ENCODE measurements around the gene IPO4. TPM values are rescaled to one million over a fixed set of nuclear protein-coding genes. Genes with fewer than 3 reads are reported as not detected.

The IPO4 gene
- polyA plus RNA-seq, 1 donor (not counting 4 experiments of a cell fraction or from before 2014, with no cell fraction given) = 18.6 TPM

- Histone ChIP-seq H3K27me3 (ENCODE audit: control insufficient read depth, extremely low read depth, insufficient read depth, low read length) (no peaks in the 10 kb centered on the region), H3K79me2 (ENCODE audit: control insufficient read depth, insufficient read depth, low read length) (peaks cover 40% of the 10 kb centered on the region), H3K9me3 (ENCODE audit: control insufficient read depth, low read depth, low read length) (no peaks in the 10 kb centered on the region), H3K9me1 (ENCODE audit: control insufficient read depth, extremely low read depth, insufficient read depth, low read length) (no peaks in the 10 kb centered on the region), H4K20me1 (ENCODE audit: control insufficient read depth, extremely low read depth, insufficient read depth, low read length) (no peaks in the 10 kb centered on the region), H3K9ac (ENCODE audit: control insufficient read depth, extremely low read depth, insufficient read depth, low read length) (no peak overlapping the region), H3K4me1 (ENCODE audit: control insufficient read depth, extremely low read depth, insufficient read depth, low read length) (peaks cover 62% of the 10 kb centered on the region), H3K36me3 (ENCODE audit: control insufficient read depth in 2 of 2, extremely low read depth in 1 of 2, insufficient read depth in 2 of 2, low read length in 2 of 2) (peaks cover 25 to 58% of the 10 kb centered on the region in 2 experiments), H3K4me2 (ENCODE audit: control insufficient read depth, extremely low read depth, insufficient read depth, low read depth, low read length) (no peak overlapping the region), H3K27ac (ENCODE audit: control insufficient read depth, insufficient read depth, low read length) (no peak overlapping the region), H2AFZ (ENCODE audit: control insufficient read depth, low read length) (no peak overlapping the region), H3K4me3 (ENCODE audit: control insufficient read depth in 2 of 3, extremely low read depth in 1 of 3, insufficient read depth in 2 of 3, low read depth in 1 of 3, low read length in 3 of 3) (no peak overlapping the region)
- dilution Hi-C loops (cut with MboI; ENCODE audit: extremely low pct_ligation_motif_present, low sequenced_read_pairs) = no loop called here
- FAIRE-seq (no peak), DNase-seq (ENCODE audit: low read depth, low spot score) (no peak)
- TF ChIP-seq CTCF (optimal IDR thresholded peaks at IDR 0.05 in 1 of 3, IDR thresholded peaks at IDR 0.05 in 1 of 3, conservative IDR thresholded peaks at IDR 0.05 in 1 of 3; ENCODE audit: extremely low read depth in 1 of 3, insufficient read depth in 2 of 3, low read length in 3 of 3) (no peak), EZH2 (IDR thresholded peaks at IDR 0.05; ENCODE audit: low read length) (no peak)
Observed at GRCh38 chr14:24237463-24237955, 48.9 kb upstream of the IPO4 start.

- Histone ChIP-seq H3K79me2 (ENCODE audit: control insufficient read depth, insufficient read depth, low read length) (peaks cover 41% of the 10 kb centered on the region), H3K9me3 (ENCODE audit: control insufficient read depth, low read depth, low read length) (no peaks in the 10 kb centered on the region), H3K9ac (ENCODE audit: control insufficient read depth, extremely low read depth, insufficient read depth, low read length) (no peak overlapping the region), H3K27me3 (ENCODE audit: control insufficient read depth, extremely low read depth, insufficient read depth, low read length) (no peaks in the 10 kb centered on the region), H3K4me2 (ENCODE audit: control insufficient read depth, extremely low read depth, insufficient read depth, low read depth, low read length) (no peak overlapping the region), H2AFZ (ENCODE audit: control insufficient read depth, low read length) (no peak overlapping the region), H3K4me1 (ENCODE audit: control insufficient read depth, extremely low read depth, insufficient read depth, low read length) (peaks cover 62% of the 10 kb centered on the region), H4K20me1 (ENCODE audit: control insufficient read depth, extremely low read depth, insufficient read depth, low read length) (no peaks in the 10 kb centered on the region), H3K27ac (ENCODE audit: control insufficient read depth, insufficient read depth, low read length) (no peak overlapping the region), H3K4me3 (ENCODE audit: control insufficient read depth in 2 of 3, extremely low read depth in 1 of 3, insufficient read depth in 2 of 3, low read depth in 1 of 3, low read length in 3 of 3) (no peak overlapping the region), H3K36me3 (ENCODE audit: control insufficient read depth in 2 of 2, extremely low read depth in 1 of 2, insufficient read depth in 2 of 2, low read length in 2 of 2) (peaks cover 25 to 58% of the 10 kb centered on the region in 2 experiments), H3K9me1 (ENCODE audit: control insufficient read depth, extremely low read depth, insufficient read depth, low read length) (no peaks in the 10 kb centered on the region)
- dilution Hi-C loops (cut with MboI; ENCODE audit: extremely low pct_ligation_motif_present, low sequenced_read_pairs) = no loop called here
- DNase-seq (ENCODE audit: low read depth, low spot score) = no peak
- no peak for FAIRE-seq
- TF ChIP-seq EZH2 (IDR thresholded peaks at IDR 0.05; ENCODE audit: low read length) (no peak), CTCF (optimal IDR thresholded peaks at IDR 0.05 in 1 of 3, IDR thresholded peaks at IDR 0.05 in 1 of 3, conservative IDR thresholded peaks at IDR 0.05 in 1 of 3; ENCODE audit: extremely low read depth in 1 of 3, insufficient read depth in 2 of 3, low read length in 3 of 3) (no peak)
Observed at GRCh38 chr14:24236689-24237462, 48.3 kb upstream of the IPO4 start.

Data from keratinocyte (primary cell).